Suprapubic skin (tissue), 4 donors: ENCODE data around the gene ITIH1. TPM values are rescaled to one million over a fixed set of nuclear protein-coding genes. Genes with fewer than 3 reads are reported as not detected.

Source experiments
- DNase-seq, 2 donors: peaks; one replicate each; pipeline ENCODE4 v3.0.0-alpha.2; 2019; ENCODE audit warnings: low spot score in 2 of 2
- H3K27ac ChIP-seq: fragments of 200-600 bp; sonication (generic); one replicate; pipeline ENCODE4 v1.5.1; 2019
- H3K27me3 ChIP-seq: fragments of 200-600 bp; sonication (generic); one replicate; pipeline ENCODE4 v1.5.1; 2019
- H3K36me3 ChIP-seq: fragments of 200-600 bp; sonication (generic); one replicate; pipeline ENCODE4 v1.5.1; 2019
- H3K4me1 ChIP-seq: fragments of 200-600 bp; sonication (generic); one replicate; pipeline ENCODE4 v1.5.1; 2019
- H3K4me3 ChIP-seq: fragments of 200-600 bp; sonication (generic); one replicate; pipeline ENCODE4 v1.5.1; 2019; ENCODE audit warnings: mild to moderate bottlenecking
- H3K9me3 ChIP-seq: fragments of 200-600 bp; sonication (generic); one replicate; pipeline ENCODE4 v1.5.1; 2019
- CTCF ChIP-seq, 2 donors: fragments of 200-600 bp in 1 of 2; fragments of 450-650 bp in 1 of 2; sonication (generic) in 1 of 2; IDR thresholded peaks; one replicate each; pipeline ENCODE4 v1.5.1; 2016 to 2019; ENCODE audit warnings: antibody characterized with exemption in 2 of 2, mild to moderate bottlenecking in 1 of 2, moderate library complexity in 1 of 2
- EP300 ChIP-seq: sonication (generic); formaldehyde crosslinking; IDR thresholded peaks from one replicate; pipeline ENCODE4 v1.6.1; 2017; ENCODE audit warnings: antibody characterized with exemption
- POLR2A ChIP-seq, 2 donors: fragments of 450-650 bp; IDR thresholded peaks; one replicate each; pipeline ENCODE4 v1.6.1; 2017; ENCODE audit warnings: antibody characterized with exemption in 2 of 2, mild to moderate bottlenecking in 2 of 2, moderate library complexity in 2 of 2
- POLR2AphosphoS5 ChIP-seq, 3 donors: sonication (generic); formaldehyde crosslinking; IDR thresholded peaks; one replicate each; pipeline ENCODE4 v1.6.1; 2017; ENCODE audit warnings: antibody characterized with exemption in 3 of 3
- WGBS: methylation state at CpG from one replicate; pipeline ENCODE4 v1.1.5; 2018; 5-methylcytosine and 5-hydroxymethylcytosine counted together
- total RNA-seq, 4 donors: library from RNA; depleted of rRNA; stranded (reverse); fragments of >200 nt; gene quantifications; one replicate each; pipeline ENCODE4 v1.1.0, GENCODE V29; 2016

ITIH1 gene
- total RNA-seq, 4 donors from 2014 or later: 1.5 TPM; not detected in 3

- Histone ChIP-seq H3K4me1 (no peaks in the 10 kb centered on the region), H3K27me3 (no peaks in the 10 kb centered on the region), H3K9me3 (no peaks in the 10 kb centered on the region), H3K4me3 (no peak overlapping the region), H3K27ac (no peak overlapping the region), H3K36me3 (no peaks in the 10 kb centered on the region)
- no peak for DNase-seq
- WGBS: 90% methylated on average over 11 of the region's 11 CpGs
- no peak for TF ChIP-seq EP300
- TF ChIP-seq POLR2A (IDR thresholded peaks at IDR 0.05): no peak
- TF ChIP-seq POLR2AphosphoS5 (IDR thresholded peaks at IDR 0.05): no peak
- no peak for TF ChIP-seq CTCF (IDR thresholded peaks at IDR 0.05)
These were observed 33.5 kb downstream of the ITIH1 start for GRCh38 chr3:52810923-52811322.

GRCh38 chr3:52811452-52812011 is 34.1 kb downstream of the ITIH1 start:
- 76% methylated on average over 6 of the region's 7 CpGs for WGBS
- TF ChIP-seq POLR2AphosphoS5 (IDR thresholded peaks at IDR 0.05) (no peak), EP300 (no peak), CTCF (IDR thresholded peaks at IDR 0.05) (no peak), POLR2A (IDR thresholded peaks at IDR 0.05) (no peak)
- H3K27me3 ChIP-seq: no peaks in the 10 kb centered on the region
- no peaks in the 10 kb centered on the region for H3K36me3 ChIP-seq
- no peaks in the 10 kb centered on the region for H3K9me3 ChIP-seq
- H3K4me1 ChIP-seq: no peaks in the 10 kb centered on the region
- H3K27ac ChIP-seq: no peak overlapping the region
- DNase-seq: no peak
- no peak overlapping the region for H3K4me3 ChIP-seq

GRCh38 chr3:52813810-52814209 is 36.4 kb downstream of the ITIH1 start:
- DNase-seq: no peak
- no peak overlapping the region for H3K27ac ChIP-seq
- TF ChIP-seq POLR2A (IDR thresholded peaks at IDR 0.05) (no peak), CTCF (IDR thresholded peaks at IDR 0.05) (no peak), POLR2AphosphoS5 (IDR thresholded peaks at IDR 0.05) (no peak), EP300 (no peak)
- no peaks in the 10 kb centered on the region for H3K36me3 ChIP-seq
- H3K27me3 ChIP-seq: no peaks in the 10 kb centered on the region
- H3K9me3 ChIP-seq: no peaks in the 10 kb centered on the region
- WGBS: 88% methylated on average over 3 of the region's 8 CpGs
- H3K4me3 ChIP-seq: no peak overlapping the region
- no peaks in the 10 kb centered on the region for H3K4me1 ChIP-seq

- DNase-seq: no peak
- TF ChIP-seq CTCF (IDR thresholded peaks at IDR 0.05) (no peak), POLR2AphosphoS5 (IDR thresholded peaks at IDR 0.05) (no peak)
- no peaks in the 10 kb centered on the region for H3K27me3 ChIP-seq
- no peak overlapping the region for H3K4me3 ChIP-seq
- WGBS: 94% methylated on average over 6 of the region's 6 CpGs
- H3K27ac ChIP-seq: no peak overlapping the region
- H3K36me3 ChIP-seq: no peaks in the 10 kb centered on the region
- H3K4me1 ChIP-seq: no peaks in the 10 kb centered on the region
- H3K9me3 ChIP-seq: no peaks in the 10 kb centered on the region
These were observed 38.8 kb downstream of the ITIH1 start for GRCh38 chr3:52816199-52816598.

- DNase-seq: no peak
- Histone ChIP-seq H3K27ac (no peak overlapping the region), H3K4me3 (no peak overlapping the region), H3K27me3 (no peaks in the 10 kb centered on the region), H3K36me3 (no peaks in the 10 kb centered on the region), H3K4me1 (no peaks in the 10 kb centered on the region), H3K9me3 (no peaks in the 10 kb centered on the region)
- TF ChIP-seq EP300 (no peak), POLR2A (IDR thresholded peaks at IDR 0.05) (no peak), CTCF (IDR thresholded peaks at IDR 0.05) (no peak), POLR2AphosphoS5 (IDR thresholded peaks at IDR 0.05) (no peak)
- 90% methylated on average over 9 of the region's 10 CpGs for WGBS
These were observed 39.3 kb downstream of the ITIH1 start for GRCh38 chr3:52816654-52817053.
